Neural progenitor cell (in vitro differentiated cells): ENCODE measurements around the gene C9orf72. TPM values are rescaled to one million over a fixed set of nuclear protein-coding genes. Genes with fewer than 3 reads are reported as not detected.

ENCODE experiments used
- DNase-seq: peaks from one replicate; pipeline ENCODE4 v3.0.0-alpha.2; 2016; ENCODE audit warnings: low spot score
- H2AFZ ChIP-seq: fragments of 200-600 bp; sonication (generic); replicated peaks from 2 replicates; pipeline ENCODE4 v1.6.1; 2016; ENCODE audit warnings: antibody characterized with exemption
- H3F3A ChIP-seq: fragments of 200-600 bp; sonication (generic); 2 replicates; pipeline ENCODE4 v1.6.1; 2016; ENCODE audit warnings: antibody characterized with exemption, low read depth
- H3K27ac ChIP-seq: fragments of 200-600 bp; sonication (generic); 2 replicates; pipeline ENCODE4 v1.5.1; 2016; ENCODE audit warnings: mild to moderate bottlenecking
- H3K27me3 ChIP-seq: fragments of 200-600 bp; sonication (generic); 2 replicates; pipeline ENCODE4 v1.6.1; 2016; ENCODE audit warnings: mild to moderate bottlenecking, moderate library complexity
- H3K36me3 ChIP-seq: fragments of 200-600 bp; sonication (generic); 2 replicates; pipeline ENCODE4 v1.5.1; 2016
- H3K4me1 ChIP-seq: fragments of 200-600 bp; sonication (generic); 2 replicates; pipeline ENCODE4 v1.6.1; 2016; ENCODE audit warnings: mixed run types
- H3K4me2 ChIP-seq: fragments of 200-600 bp; sonication (generic); 2 replicates; pipeline ENCODE4 v1.6.1; 2016
- H3K4me3 ChIP-seq: fragments of 200-600 bp; sonication (generic); 2 replicates; pipeline ENCODE4 v1.5.1; 2016
- H3K79me2 ChIP-seq: fragments of 200-600 bp; sonication (generic); 2 replicates; pipeline ENCODE4 v1.6.1; 2016; ENCODE audit warnings: low read depth
- H3K9ac ChIP-seq: fragments of 200-600 bp; sonication (generic); 2 replicates; pipeline ENCODE4 v1.6.1; 2016
- H3K9me3 ChIP-seq: fragments of 200-600 bp; sonication (generic); 2 replicates; pipeline ENCODE4 v1.5.1; 2016; ENCODE audit warnings: low read depth
- H4K20me1 ChIP-seq: fragments of 200-600 bp; sonication (generic); 2 replicates; pipeline ENCODE4 v1.6.1; 2016; ENCODE audit warnings: low read depth
- H3K27ac Mint-ChIP-seq: 3 replicates; pipeline ENCODE4 v1.8.0; 2021; ENCODE audit warnings: mixed read lengths
- H3K27me3 Mint-ChIP-seq: 2 replicates; pipeline ENCODE4 v1.8.0; 2022; ENCODE audit warnings: low read depth, mild to moderate bottlenecking, inconsistent platforms, moderate library complexity, mixed read lengths; ENCODE audit not compliant: insufficient read depth
- H3K36me3 Mint-ChIP-seq: 3 replicates; pipeline ENCODE4 v1.8.0; 2021; ENCODE audit warnings: mixed read lengths
- H3K4me1 Mint-ChIP-seq: 3 replicates; pipeline ENCODE4 v1.8.0; 2021; ENCODE audit warnings: mixed read lengths
- H3K4me3 Mint-ChIP-seq: 3 replicates; pipeline ENCODE4 v1.8.0; 2021; ENCODE audit warnings: mild to moderate bottlenecking, moderate library complexity, mixed read lengths
- H3K9me3 Mint-ChIP-seq: 3 replicates; pipeline ENCODE4 v1.8.0; 2020; ENCODE audit warnings: mixed read lengths
- CTCF ChIP-seq: fragments of 200-600 bp; sonication (generic); IDR thresholded peaks from 2 replicates; pipeline ENCODE4 v1.5.1; 2017; ENCODE audit warnings: antibody characterized with exemption, mild to moderate bottlenecking
- EZH2 ChIP-seq: fragments of 200-600 bp; sonication (generic); IDR thresholded peaks from 2 replicates; pipeline ENCODE4 v1.6.1; 2017; ENCODE audit warnings: antibody characterized with exemption, mild to moderate bottlenecking, moderate library complexity
- EZH2phosphoT487 ChIP-seq: fragments of 200-600 bp; sonication (generic); IDR thresholded peaks from 2 replicates; pipeline ENCODE4 v1.6.1; 2017; ENCODE audit warnings: antibody characterized with exemption
- total RNA-seq: library from RNA; depleted of rRNA; stranded (reverse); fragments of >200 nt; gene quantifications from 2 replicates; pipeline ENCODE4 v1.2.3, GENCODE V29; 2015; ENCODE audit warnings: low replicate concordance

C9orf72 gene
- total RNA-seq, 1 donor from 2014 or later: 107 TPM

- no peaks in the 10 kb centered on the region for H3K36me3 ChIP-seq
- H3K9me3 ChIP-seq: no peaks in the 10 kb centered on the region
- no peak overlapping the region for H3K27ac ChIP-seq
- Mint-ChIP-seq H3K4me1 (no peaks in the 10 kb centered on the region), H3K36me3 (peaks cover 21% of the 10 kb centered on the region), H3K27me3 (no peaks in the 10 kb centered on the region), H3K9me3 (peaks cover 6% of the 10 kb centered on the region), H3K27ac (no peak overlapping the region), H3K4me3 (no peak overlapping the region)
- no peaks in the 10 kb centered on the region for H3F3A ChIP-seq
- peaks cover 2% of the 10 kb centered on the region for H4K20me1 ChIP-seq
- no peak overlapping the region for H3K4me3 ChIP-seq
- H3K27me3 ChIP-seq: no peaks in the 10 kb centered on the region
- TF ChIP-seq EZH2 (no peak), EZH2phosphoT487 (no peak), CTCF (no peak)
- H3K79me2 ChIP-seq: peaks cover 51% of the 10 kb centered on the region
- no peak overlapping the region for H3K4me2 ChIP-seq
- DNase-seq: no peak
- no peak overlapping the region for H2AFZ ChIP-seq
- H3K9ac ChIP-seq: no peak overlapping the region
- no peaks in the 10 kb centered on the region for H3K4me1 ChIP-seq
These were observed 62.5 kb downstream of the C9orf72 start for GRCh38 chr9:27510780-27511179.

DNA sequence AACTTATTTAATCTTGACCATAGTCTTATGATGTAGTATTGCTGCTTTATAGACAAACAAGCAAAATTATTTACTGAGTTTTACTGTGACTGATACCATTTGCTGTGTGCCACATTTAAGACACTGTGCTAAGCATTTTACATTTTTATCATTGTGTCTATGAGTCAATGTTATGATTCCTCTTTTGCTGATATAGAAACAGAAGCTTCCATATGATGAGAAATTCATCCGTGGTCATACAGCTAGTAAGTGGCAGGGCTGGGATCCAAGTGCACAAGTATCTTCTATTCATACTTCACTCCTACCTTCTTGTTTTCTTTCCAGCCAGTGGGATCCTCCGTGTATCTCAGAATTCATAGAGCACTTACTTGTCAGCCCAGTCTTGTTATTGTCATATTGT lies 66.3 kb downstream of the C9orf72 start:
- Histone ChIP-seq H3K9ac (no peak overlapping the region), H3K9me3 (no peaks in the 10 kb centered on the region), H3K27me3 (no peaks in the 10 kb centered on the region), H3F3A (peaks cover 17% of the 10 kb centered on the region), H2AFZ (no peak overlapping the region), H3K4me3 (no peak overlapping the region), H3K4me1 (peaks cover 20% of the 10 kb centered on the region), H3K27ac (no peak overlapping the region), H3K36me3 (no peaks in the 10 kb centered on the region), H4K20me1 (peaks cover 2% of the 10 kb centered on the region), H3K4me2 (no peak overlapping the region), H3K79me2 (peaks cover 20% of the 10 kb centered on the region)
- no peak overlapping the region for H3K4me3 Mint-ChIP-seq
- peaks cover 8% of the 10 kb centered on the region for H3K4me1 Mint-ChIP-seq
- peaks cover 10% of the 10 kb centered on the region for H3K9me3 Mint-ChIP-seq
- peaks cover 4% of the 10 kb centered on the region for H3K27me3 Mint-ChIP-seq
- no peak overlapping the region for H3K27ac Mint-ChIP-seq
- DNase-seq: no peak
- no peak for TF ChIP-seq CTCF
- TF ChIP-seq EZH2phosphoT487: no peak
- TF ChIP-seq EZH2: no peak
- H3K36me3 Mint-ChIP-seq: peaks cover 25% of the 10 kb centered on the region

DNA sequence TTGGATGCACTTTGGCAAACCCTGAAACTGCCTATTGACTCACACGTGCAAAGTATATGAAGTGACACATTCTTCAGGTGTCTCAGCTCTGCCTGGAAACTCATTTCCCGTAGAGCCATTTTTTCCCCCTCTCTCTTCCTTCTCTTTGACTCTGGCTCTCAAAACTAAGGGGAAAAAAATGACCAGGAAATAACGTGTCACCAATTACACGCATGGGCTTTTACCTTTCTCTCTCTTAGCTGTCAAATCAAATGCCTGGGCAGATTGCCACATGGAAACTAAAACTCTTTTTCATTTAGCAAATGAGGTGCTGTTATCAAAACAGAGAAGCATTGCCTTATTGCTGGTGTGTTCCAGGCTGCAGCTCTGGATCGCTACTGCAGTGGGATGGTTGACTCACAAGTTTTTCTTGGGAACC lies 67.5 kb downstream of the C9orf72 start:
- no peak overlapping the region for H3K9ac ChIP-seq

More for the DNA sequence above, 67.5 kb downstream of the C9orf72 start:
- H3K9me3 Mint-ChIP-seq: peaks cover 14% of the 10 kb centered on the region
- H3K4me3 Mint-ChIP-seq: no peak overlapping the region
- TF ChIP-seq CTCF (no peak), EZH2 (no peak), EZH2phosphoT487 (no peak)
- no peak overlapping the region for H3K4me2 ChIP-seq
- peaks cover 20% of the 10 kb centered on the region for H3K4me1 ChIP-seq
- no peak overlapping the region for H3K27ac ChIP-seq
- H3K36me3 Mint-ChIP-seq: peaks cover 31% of the 10 kb centered on the region
- H3K4me3 ChIP-seq: no peak overlapping the region
- no peaks in the 10 kb centered on the region for H3K9me3 ChIP-seq
- H3K27me3 Mint-ChIP-seq: peaks cover 4% of the 10 kb centered on the region
- H2AFZ ChIP-seq: no peak overlapping the region
- DNase-seq: no peak
- H3K27ac Mint-ChIP-seq: no peak overlapping the region
- peaks cover 2% of the 10 kb centered on the region for H4K20me1 ChIP-seq
- H3K36me3 ChIP-seq: no peaks in the 10 kb centered on the region
- H3K27me3 ChIP-seq: no peaks in the 10 kb centered on the region
- H3K79me2 ChIP-seq: peaks cover 24% of the 10 kb centered on the region
- peaks cover 17% of the 10 kb centered on the region for H3F3A ChIP-seq
- H3K4me1 Mint-ChIP-seq: peaks cover 8% of the 10 kb centered on the region
